Jurkat, Clone E6-1 (cell line): ENCODE measurements around the gene HDAC4.

Source experiments
- DNase-seq: peaks from one replicate; pipeline ENCODE4 v3.0.0-alpha.2; 2011; ENCODE audit warnings: low read depth, low spot score
- H3K4me3 ChIP-seq: 2 replicates; pipeline ENCODE4 v1.5.1; 2011; ENCODE audit warnings: mild to moderate bottlenecking, low read length, control low read depth, moderate library complexity

The HDAC4 gene

DNA sequence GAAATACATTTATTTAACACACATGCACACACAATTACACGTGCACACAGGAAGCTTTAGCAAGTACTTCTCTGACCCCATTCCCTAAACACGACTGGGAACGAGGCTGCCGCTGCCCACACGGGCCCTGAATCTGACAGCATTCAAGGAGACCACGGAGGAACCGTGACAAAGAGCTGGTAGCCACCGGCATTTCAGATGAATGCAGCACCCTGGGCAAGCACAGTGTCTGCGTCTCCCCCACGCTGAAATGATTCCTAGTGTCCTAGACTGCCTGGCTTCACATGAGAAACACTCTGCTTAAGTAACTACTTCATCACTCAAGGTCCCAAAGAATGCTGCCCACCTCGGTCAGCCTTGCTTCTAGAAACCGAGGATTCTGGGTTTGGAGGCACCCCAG, 95.0 kb downstream of the HDAC4 start:
- no peak for DNase-seq
- H3K4me3 ChIP-seq, result no peak overlapping the region

DNA sequence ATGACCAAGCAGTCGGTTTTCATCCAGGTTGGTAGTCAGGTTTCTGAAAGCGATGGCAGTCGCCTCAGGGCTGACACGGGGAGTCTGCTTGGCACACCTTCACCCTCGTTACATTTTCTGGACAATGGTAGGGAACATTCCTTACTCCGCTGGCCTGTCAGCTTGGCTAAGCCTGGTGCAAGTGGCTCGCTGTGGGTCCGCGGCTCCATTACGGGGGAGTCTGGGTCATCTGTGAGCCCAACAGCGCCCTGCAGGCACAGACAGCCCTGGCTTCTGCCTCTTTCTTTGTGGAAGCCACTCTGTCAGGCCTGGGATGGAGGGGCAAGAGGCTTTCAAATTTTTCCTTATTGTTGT, 95.6 kb downstream of the HDAC4 start:
- no peak overlapping the region for H3K4me3 ChIP-seq
- no peak for DNase-seq

DNA sequence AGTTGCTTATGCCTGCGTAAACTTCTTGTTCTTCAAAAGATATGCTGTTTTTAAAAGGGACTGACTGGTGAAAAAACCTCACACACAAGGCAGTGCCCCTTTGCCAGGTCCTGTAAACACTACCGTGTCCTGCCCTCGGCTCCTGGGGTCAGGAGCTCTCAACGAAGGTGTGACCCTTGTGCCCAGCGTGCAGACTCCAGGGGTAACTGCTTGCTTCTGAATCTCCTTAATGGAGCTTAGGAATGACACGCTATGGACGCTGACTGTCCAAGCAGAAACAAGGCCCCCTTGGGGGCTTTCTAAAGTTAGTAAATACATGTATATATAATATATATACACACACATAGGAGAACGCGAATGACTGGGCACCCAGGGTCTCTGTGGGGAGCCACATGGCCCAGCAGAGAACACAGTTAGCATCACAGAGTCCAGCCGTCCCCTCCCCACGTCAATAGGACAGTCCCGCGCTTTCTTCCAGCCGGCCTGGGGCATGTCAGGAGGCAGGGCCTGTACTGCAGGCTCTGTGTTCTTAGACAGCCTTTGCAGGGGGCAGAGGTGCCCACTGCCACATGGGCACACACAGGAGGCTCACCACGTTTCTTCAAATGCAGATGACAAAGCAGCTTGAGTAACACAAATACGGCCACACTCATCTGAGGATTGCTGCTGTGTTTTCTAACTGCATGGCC, 96.1 kb downstream of the HDAC4 start:
- DNase-seq, result no peak
- no peak overlapping the region for H3K4me3 ChIP-seq

DNA sequence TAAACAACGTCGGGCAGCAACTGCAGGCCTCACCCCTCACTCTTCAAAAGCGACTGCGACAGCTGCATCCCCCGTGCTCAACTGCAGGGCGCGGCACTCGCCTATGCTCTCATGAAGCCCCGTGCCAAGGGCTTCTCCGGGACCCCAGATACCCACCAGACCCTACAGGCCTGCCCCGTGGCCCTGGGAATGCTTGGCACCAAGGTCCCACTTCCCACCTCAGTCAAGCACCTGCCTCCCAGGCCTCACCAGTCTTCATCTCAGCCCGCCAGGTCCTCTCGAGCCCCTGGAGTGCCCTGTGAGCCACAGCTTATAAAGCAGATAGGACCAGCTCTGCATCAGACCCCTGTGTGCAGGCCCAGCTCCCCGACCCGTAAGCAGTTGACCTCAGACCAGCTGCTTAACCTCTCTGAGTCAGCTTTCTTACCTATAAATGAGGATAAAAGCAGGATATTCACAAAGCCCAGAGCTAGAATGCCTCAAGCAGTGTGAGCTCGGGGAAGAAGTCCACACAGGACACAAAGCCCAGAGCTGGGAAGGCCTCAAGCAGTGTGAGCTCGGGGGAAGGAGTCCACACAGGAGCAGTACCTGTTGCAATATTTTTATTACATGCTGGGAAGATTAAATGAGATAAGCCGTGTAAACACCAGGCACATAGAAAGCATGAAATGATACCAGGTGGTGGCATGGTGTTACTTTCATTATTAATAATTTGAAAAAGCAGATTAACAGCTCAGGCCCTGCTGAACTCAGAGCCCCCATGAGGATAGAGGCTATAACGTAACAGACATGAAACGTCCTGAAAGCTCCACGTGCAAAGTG, 96.9 kb downstream of the HDAC4 start:
- peak overlapping the region; percentile 2; the same call in 1 of the 2 replicates for H3K4me3 ChIP-seq
- no peak for DNase-seq

DNA sequence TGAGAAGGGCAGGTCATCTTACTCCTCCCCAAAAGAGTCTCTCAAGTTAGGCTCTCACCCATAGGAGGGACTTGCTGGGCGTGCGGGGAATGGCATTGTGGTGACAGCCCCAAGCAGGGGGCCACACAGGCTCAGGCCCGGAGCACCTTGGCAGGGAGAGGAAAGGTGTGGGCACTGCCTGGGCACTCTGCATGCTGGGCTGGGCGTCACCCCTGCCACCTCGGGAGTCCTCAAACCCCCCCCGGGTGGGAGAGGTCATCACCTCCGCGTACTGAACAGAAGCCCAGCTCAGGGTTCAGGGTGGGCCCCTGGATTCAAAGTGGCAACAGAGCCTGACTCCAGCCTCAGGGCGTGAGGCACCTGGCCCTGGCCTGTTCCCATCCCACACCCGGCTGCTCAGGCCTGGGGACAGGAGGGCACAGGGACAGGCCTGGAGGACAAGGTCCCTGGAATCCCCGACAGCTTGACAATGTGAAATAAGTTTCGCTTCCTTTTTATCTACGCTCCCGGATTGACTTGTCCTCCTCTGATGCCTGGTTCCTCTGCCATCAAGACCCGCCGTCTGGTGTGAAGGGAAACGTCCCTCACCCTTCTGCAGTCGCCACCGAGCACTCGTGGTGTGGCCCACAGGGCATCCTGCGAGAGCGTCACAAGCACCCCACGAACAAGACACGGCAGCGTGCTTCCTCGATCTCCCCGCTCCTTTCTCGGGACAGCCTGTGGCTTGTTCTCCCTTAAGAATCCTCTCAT, 97.8 kb downstream of the HDAC4 start:
- DNase-seq, result no peak
- no peak overlapping the region for H3K4me3 ChIP-seq

DNA sequence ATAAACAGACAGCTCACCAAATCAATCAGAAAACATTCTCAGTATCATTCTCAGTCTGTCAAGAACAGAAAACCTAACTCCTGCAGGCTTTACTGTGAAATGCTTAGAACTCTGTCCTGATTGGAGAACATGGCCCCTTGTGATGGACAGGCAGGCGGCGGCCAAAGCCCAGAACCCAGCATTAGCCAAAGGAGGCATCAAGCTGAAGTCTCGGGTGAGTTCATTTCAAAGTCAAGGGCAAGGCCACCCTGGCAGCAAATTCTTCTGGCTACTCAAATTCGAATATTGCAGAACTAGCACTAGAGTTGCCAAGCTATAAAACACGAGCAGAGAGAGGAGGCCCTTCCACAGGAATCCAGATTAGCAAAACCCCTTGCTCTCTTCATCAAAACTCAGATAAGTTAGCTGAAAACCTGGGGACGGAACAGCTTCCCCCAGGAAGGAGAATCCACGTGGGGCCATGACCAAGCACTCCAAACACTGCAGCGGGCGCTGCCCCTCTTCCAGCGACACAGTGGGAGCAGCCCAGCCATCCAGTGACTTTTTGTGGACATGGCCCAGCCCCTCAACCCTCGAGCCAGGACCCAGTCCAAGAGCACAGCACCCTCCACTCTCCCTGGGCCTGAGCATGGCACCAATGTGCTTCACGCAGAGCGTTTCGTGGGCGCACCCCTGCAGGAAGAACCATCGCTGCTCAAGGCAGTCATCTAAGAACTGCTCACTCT, 98.6 kb downstream of the HDAC4 start:
- H3K4me3 ChIP-seq, result no peak overlapping the region
- no peak for DNase-seq

DNA sequence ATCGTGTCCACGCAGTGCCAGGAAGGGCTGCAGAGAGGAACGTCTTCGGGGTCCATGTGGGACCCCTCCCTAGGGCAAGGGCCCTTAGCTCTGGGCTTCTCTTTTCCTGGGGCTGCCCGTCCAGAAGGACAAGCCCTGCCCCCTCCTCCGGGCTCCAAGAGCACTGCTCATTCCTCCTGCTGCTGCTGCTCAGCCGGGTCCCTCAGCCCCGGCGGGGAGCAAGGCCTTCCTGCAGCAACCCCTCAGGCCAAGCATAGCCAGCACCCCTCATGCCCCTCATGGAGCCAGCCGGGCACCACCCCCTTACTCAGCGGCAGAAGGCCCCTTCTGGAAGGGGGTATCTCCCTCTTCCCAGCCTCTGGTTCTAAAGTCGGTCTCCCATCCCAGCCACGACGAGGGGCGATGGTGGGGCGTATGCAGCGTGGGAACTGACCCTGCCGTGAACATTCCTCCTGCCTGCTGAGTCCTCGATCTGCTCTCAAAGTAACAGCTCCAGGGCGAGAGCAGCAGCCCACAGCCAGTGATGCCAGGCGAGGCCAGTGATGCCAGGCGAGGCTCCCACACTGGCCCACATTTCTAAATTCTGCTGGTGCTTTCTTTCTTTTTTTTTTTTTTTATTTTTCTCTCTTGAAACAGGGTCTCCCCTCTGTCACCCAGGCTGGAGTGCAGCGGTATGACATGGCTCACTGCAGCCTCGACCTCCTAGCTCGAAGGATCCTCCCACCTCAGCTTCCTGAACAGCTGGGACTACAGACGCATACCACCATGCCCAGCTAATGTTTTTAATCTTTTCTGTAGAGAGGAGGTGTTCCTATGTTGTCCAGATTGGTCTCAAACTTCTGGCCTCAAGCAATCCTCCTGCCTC, 99.7 kb downstream of the HDAC4 start:
- DNase-seq, result no peak
- no peak overlapping the region for H3K4me3 ChIP-seq

DNA sequence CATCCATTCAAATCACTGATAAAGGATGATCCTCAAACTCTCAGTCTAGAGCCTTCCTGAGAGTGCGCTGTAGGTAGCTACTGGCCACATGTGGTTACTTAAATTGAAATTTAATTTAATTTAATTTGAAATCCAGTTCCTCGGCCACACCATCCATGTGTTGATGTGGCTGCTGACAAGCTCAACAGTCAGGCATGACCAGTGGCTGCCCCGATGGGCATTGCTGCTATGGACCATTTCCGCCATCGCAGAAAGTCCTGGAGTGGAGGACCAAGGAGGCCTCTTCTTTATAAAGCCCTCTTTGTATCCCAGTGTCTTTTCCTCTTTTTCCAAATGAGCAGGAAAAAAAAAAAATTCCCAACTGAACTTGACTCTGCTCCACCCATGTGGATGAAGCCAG, 100.6 kb downstream of the HDAC4 start:
- no peak overlapping the region for H3K4me3 ChIP-seq
- no peak for DNase-seq

DNA sequence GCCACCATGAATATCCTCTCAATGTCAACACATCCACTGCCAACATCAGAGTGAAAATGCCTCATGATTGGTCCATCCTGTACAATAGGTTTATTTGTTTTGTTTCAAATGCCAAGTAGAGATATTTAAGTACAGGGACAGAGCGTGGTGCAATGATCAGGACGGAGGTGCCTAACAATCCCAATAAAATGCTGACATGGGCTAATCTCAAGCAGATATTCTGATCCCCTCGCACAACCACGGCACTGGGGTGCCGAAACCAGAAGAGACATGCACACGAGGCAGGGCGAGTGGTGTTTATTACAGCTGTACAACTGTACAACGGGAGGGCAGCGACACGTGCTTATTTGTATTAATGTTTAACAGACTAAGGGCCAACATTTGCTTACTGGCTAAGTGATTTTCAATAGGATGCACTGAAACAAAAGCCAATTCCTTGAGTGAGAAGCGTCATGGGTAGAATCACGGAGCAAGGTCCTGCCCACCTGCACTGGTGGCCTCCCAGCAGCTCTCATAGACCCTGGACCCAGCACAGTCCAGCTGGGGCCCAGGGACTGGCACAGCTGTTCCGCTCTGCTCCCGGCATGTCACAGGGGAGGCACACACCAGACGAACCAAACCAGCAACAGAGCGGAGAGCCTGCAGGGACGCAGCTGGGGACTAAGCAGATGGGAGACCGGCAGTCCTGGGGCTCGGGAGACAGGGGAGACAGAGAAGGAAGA, 101.4 kb downstream of the HDAC4 start:
- H3K4me3 ChIP-seq, result no peak overlapping the region
- DNase-seq, result no peak

DNA sequence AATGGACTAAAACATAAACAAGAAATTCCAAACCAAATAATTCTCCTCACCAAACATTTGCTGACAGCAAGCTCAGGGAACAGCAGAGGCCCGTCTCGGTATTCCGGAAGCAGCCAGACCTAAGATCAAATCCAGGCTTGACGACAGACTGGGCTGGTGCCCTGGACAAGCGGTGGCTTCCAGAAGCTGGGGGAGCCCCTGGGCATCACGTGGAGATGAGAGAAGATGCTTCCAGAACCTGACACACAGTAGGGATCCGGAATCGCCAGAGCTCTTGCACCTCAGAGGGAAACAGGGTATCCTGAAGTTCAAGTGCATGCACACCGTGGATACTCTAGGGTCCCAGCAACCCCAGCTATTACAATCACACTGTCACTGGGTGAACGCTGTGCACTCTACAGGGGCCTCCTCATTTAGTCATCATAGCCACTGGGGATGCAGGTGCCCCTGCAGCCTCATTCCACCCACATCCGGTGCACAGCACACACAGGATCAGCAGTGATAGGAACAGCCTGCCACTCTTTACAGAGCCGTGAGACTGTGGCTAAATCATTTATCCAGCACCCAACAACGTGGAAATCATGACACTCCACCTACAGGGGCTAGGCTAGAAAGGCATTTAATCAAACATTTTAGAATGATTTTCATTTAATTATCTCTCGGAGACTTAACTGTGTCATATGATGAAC, 102.6 kb downstream of the HDAC4 start:
- DNase-seq, result peak; percentile 97
- peak overlapping the region; percentile 75 for H3K4me3 ChIP-seq

DNA sequence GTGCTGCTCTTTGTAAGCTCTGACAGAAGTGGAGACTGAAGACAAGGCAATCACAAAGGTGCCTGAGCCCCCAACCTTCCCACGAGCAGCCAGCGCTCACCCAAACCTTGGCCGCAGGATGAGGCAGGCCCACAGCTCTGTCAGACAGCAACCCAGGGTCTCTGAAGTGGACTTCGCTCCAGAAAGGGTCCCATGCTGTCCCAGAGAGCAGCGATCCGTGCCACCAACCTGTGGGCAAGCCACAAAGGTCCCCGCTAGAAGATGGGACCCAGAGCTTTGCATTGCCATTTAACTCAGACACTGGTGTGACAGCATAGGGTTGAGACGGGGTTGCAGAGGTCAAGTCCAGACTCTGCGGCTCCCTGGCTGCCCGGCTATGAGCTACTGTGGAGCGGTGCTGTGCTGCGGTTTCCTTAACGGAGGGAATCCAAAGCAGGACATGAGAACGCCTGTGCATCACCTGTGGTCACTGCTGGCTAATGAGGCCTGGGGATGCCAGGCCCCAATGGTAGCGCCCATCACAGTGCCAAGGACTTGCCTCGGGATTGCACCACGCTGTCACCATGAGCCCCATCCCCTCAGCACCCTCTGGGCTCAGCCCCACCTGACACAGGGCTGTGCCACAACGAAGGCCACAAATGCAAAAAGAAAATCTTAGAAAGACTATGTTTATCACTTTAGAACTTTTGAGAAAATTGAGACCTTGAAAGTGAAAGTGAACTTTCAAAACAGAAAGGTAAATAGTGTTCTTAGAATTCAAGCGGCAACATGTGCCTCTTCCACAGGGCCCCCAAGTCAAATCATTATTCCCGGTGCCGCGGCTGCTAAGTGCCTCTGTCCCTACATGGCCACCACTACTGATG, 103.4 kb downstream of the HDAC4 start:
- DNase-seq, result no peak
- peak overlapping the region; percentile 75 for H3K4me3 ChIP-seq

DNA sequence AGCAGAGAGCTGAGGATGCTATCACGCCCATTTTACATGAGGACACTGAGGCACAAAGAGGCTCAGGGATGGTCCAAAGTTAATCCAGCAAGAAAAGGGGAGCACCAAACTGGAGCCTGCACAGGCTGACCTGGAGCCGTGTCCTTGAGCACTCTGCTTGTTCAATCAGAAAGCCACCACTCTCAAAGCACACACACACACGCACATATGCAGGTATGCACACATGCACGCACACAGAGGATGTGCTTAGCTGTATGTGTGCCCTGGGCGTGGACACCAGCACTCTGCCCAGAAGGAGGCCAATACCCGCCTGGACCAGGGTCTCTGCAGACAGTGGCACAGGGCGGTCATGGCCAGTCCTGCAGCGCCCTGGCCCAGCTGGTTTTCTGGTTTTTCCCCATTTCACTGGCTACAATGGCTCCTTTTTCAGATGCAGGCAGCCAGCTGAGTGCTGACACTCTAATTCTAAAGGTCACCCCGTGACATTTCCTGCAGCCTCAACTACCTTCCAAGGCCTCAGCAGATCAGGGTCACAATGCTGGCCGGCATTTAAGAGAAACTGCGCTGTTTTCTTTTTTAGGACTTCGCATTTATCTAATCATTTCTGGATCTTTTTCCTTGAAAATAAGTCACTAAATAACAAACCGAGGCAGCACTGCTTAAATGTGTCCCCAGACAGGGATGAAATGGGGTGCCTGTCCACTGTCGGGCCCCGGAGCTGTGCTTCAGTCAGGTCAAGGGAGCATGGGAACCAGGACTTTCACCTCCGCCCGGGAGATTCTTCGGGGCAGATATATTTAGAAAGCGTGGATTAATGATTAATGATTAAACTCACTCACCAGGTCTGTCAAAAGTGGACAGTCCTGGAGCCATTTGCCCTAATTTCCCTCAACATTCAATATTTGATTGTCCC, 104.5 kb downstream of the HDAC4 start:
- DNase-seq, result no peak
- peak overlapping the region; percentile 75 for H3K4me3 ChIP-seq

DNA sequence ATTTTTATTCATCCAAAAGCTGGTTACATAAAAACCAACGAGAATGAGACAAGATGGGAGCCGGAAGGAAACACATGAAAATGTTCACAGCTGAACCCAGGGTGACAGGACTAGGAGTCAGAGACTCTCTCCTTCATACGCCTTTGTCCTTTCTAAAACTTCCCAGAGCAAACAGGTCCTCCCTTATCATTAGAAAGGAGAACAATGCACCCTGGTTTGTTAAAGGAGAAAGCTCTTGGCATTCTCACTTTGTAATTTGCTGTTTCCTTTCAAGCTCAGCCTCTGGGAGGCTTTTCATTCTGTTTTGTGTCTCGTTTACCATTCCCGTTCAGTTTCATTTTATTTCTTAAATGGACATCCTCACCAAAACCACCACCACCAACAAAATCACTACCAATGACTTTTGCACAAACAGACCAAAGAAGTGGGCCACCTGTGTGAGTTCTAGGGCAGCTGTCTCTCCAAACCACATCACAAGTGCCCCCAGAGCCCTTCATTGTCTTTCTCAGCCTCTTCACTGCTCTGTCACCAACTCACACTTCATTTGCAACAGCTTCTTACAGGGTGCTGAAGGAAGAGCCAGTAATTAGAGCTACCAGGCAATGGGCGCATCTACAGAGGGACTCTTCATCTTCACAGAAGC, 105.3 kb downstream of the HDAC4 start:
- peak; percentile 90 for DNase-seq
- peak overlapping the region; percentile 75 for H3K4me3 ChIP-seq

DNA sequence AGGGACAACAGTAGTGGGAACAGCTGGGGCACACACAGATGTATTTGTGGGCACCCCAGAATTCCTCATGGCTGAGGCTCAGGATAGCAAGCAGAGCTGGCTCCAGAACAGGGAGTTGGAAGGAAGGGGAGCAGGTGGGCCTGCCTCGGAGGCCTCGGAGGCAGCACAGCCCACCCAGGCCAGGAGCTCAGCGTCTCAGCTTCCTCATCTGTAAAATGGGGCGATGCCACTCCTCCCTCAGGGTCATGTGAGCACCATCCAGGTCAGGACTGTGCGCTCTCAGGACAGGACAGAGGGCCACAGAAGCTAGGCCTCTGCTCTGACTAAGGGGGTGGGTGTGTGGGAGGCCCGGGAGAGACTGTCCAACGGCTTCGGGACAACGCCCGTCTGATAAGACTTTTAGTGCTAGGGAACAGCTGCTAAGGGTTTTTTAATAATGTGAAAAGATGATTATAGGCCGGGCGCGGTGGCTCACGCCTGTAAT, 106.2 kb downstream of the HDAC4 start:
- no peak for DNase-seq

More for the DNA sequence above, 106.2 kb downstream of the HDAC4 start:
- H3K4me3 ChIP-seq, result no peak overlapping the region
